T-helper 2 cell treated with Interferon-gamma antibody and Interleukin-4, amounts not matched to agents 5 μg/mL and 100 μg/mL, for 36 hours (primary cell): ENCODE data around the gene ABHD15.

ENCODE experiments used
- DNase-seq: peaks from one replicate; pipeline ENCODE4 v3.0.0; 2021; ENCODE audit warnings: low spot score
- H3K27ac Mint-ChIP-seq: one replicate; pipeline ENCODE4 v1.8.0; 2021; ENCODE audit warnings: mild to moderate bottlenecking, mixed read lengths
- H3K27me3 Mint-ChIP-seq: one replicate; pipeline ENCODE4 v1.8.0; 2021; ENCODE audit warnings: low read depth, mixed read lengths
- H3K36me3 Mint-ChIP-seq: one replicate; pipeline ENCODE4 v1.8.0; 2021; ENCODE audit warnings: low read depth, mixed read lengths
- H3K4me1 Mint-ChIP-seq: one replicate; pipeline ENCODE4 v1.8.0; 2021; ENCODE audit warnings: low read depth, mixed read lengths
- H3K4me3 Mint-ChIP-seq: one replicate; pipeline ENCODE4 v1.8.0; 2022; ENCODE audit warnings: mild to moderate bottlenecking, moderate library complexity, mixed read lengths
- H3K9me3 Mint-ChIP-seq: one replicate; pipeline ENCODE4 v1.8.0; 2021; ENCODE audit warnings: mixed read lengths

The ABHD15 gene

GRCh38 chr17:29590411-29591145 lies 23.7 kb upstream of the ABHD15 start:
- Mint-ChIP-seq H3K36me3 (no peaks in the 10 kb centered on the region), H3K4me3 (peak overlapping the region; percentile 87), H3K27me3 (no peaks in the 10 kb centered on the region), H3K27ac (peak overlapping the region; percentile 91), H3K9me3 (no peaks in the 10 kb centered on the region), H3K4me1 (peaks cover 48% of the 10 kb centered on the region)
- no peak for DNase-seq

- DNase-seq, result peak; percentile 86
- Mint-ChIP-seq H3K9me3 (no peaks in the 10 kb centered on the region), H3K27me3 (no peaks in the 10 kb centered on the region), H3K27ac (peak within 1 kb of the TSS; percentile 91), H3K4me1 (peaks cover 54% of the 10 kb centered on the region), H3K4me3 (peak within 1 kb of the TSS; percentile 97), H3K36me3 (no peaks in the 10 kb centered on the region)
Measured at GRCh38 chr17:29589524-29590410, 22.9 kb upstream of the ABHD15 start, which contains the start of gene GIT1. Gene GIT1 (minus strand): TSS chr17:29589648. CDS start chr17:29589378, 270 bp downstream.

GRCh38 chr17:29588562-29589411 lies 21.9 kb upstream of the ABHD15 start:
- peaks cover under 1% of the 10 kb centered on the region for H3K36me3 Mint-ChIP-seq
- no peaks in the 10 kb centered on the region for H3K9me3 Mint-ChIP-seq
- no peaks in the 10 kb centered on the region for H3K27me3 Mint-ChIP-seq
- peaks cover 56% of the 10 kb centered on the region for H3K4me1 Mint-ChIP-seq
- no peak overlapping the region for H3K27ac Mint-ChIP-seq
- peak overlapping the region; percentile 97 for H3K4me3 Mint-ChIP-seq
- peak; percentile 61 for DNase-seq

GRCh38 chr17:29588017-29588561 lies 21.3 kb upstream of the ABHD15 start:
- peak overlapping the region; percentile 83 for H3K27ac Mint-ChIP-seq
- H3K4me1 Mint-ChIP-seq, result peaks cover 56% of the 10 kb centered on the region
- peaks cover 4% of the 10 kb centered on the region for H3K36me3 Mint-ChIP-seq
- DNase-seq, result no peak
- no peaks in the 10 kb centered on the region for H3K27me3 Mint-ChIP-seq
- H3K9me3 Mint-ChIP-seq, result no peaks in the 10 kb centered on the region
- H3K4me3 Mint-ChIP-seq, result peak overlapping the region; percentile 97

- no peak for DNase-seq
- H3K4me1 Mint-ChIP-seq, result peaks cover 55% of the 10 kb centered on the region
- no peak overlapping the region for H3K27ac Mint-ChIP-seq
- peak overlapping the region; percentile 97 for H3K4me3 Mint-ChIP-seq
- H3K9me3 Mint-ChIP-seq, result no peaks in the 10 kb centered on the region
- H3K27me3 Mint-ChIP-seq, result no peaks in the 10 kb centered on the region
- H3K36me3 Mint-ChIP-seq, result peaks cover 9% of the 10 kb centered on the region
Measured at GRCh38 chr17:29587591-29587990, 20.8 kb upstream of the ABHD15 start.

- peak overlapping the region; percentile 97 for H3K4me3 Mint-ChIP-seq
- H3K4me1 Mint-ChIP-seq, result peaks cover 50% of the 10 kb centered on the region
- H3K9me3 Mint-ChIP-seq, result no peaks in the 10 kb centered on the region
- DNase-seq, result no peak
- H3K36me3 Mint-ChIP-seq, result peaks cover 13% of the 10 kb centered on the region
- H3K27me3 Mint-ChIP-seq, result no peaks in the 10 kb centered on the region
- H3K27ac Mint-ChIP-seq, result no peak overlapping the region
Measured at GRCh38 chr17:29586676-29587469, 20.0 kb upstream of the ABHD15 start.

- Mint-ChIP-seq H3K4me3 (peak overlapping the region; percentile 43), H3K9me3 (no peaks in the 10 kb centered on the region), H3K27me3 (no peaks in the 10 kb centered on the region), H3K27ac (peak overlapping the region; percentile 67), H3K36me3 (peaks cover 17% of the 10 kb centered on the region), H3K4me1 (peaks cover 42% of the 10 kb centered on the region)
- DNase-seq, result no peak
Measured at GRCh38 chr17:29585080-29585751, 18.4 kb upstream of the ABHD15 start.

- Mint-ChIP-seq H3K4me1 (peaks cover 43% of the 10 kb centered on the region), H3K27ac (peak overlapping the region; percentile 65), H3K36me3 (peaks cover 23% of the 10 kb centered on the region), H3K9me3 (no peaks in the 10 kb centered on the region), H3K4me3 (no peak overlapping the region), H3K27me3 (no peaks in the 10 kb centered on the region)
- DNase-seq, result no peak
Measured at GRCh38 chr17:29584452-29585079, 17.7 kb upstream of the ABHD15 start.

- H3K4me3 Mint-ChIP-seq, result no peak overlapping the region
- DNase-seq, result no peak
- peak overlapping the region; percentile 65 for H3K27ac Mint-ChIP-seq
- peaks cover 28% of the 10 kb centered on the region for H3K36me3 Mint-ChIP-seq
- no peaks in the 10 kb centered on the region for H3K9me3 Mint-ChIP-seq
- H3K27me3 Mint-ChIP-seq, result no peaks in the 10 kb centered on the region
- H3K4me1 Mint-ChIP-seq, result peaks cover 43% of the 10 kb centered on the region
Measured at GRCh38 chr17:29583324-29584248, 16.7 kb upstream of the ABHD15 start.

- H3K4me1 Mint-ChIP-seq, result peaks cover 37% of the 10 kb centered on the region
- H3K4me3 Mint-ChIP-seq, result no peak overlapping the region
- no peaks in the 10 kb centered on the region for H3K27me3 Mint-ChIP-seq
- no peak overlapping the region for H3K27ac Mint-ChIP-seq
- H3K9me3 Mint-ChIP-seq, result no peaks in the 10 kb centered on the region
- DNase-seq, result no peak
- H3K36me3 Mint-ChIP-seq, result peaks cover 32% of the 10 kb centered on the region
Measured at GRCh38 chr17:29582772-29583171, 15.9 kb upstream of the ABHD15 start.

GRCh38 chr17:29582254-29582765 lies 15.5 kb upstream of the ABHD15 start:
- peak overlapping the region; percentile 26 for H3K27ac Mint-ChIP-seq
- peaks cover 32% of the 10 kb centered on the region for H3K4me1 Mint-ChIP-seq
- no peaks in the 10 kb centered on the region for H3K9me3 Mint-ChIP-seq
- no peaks in the 10 kb centered on the region for H3K27me3 Mint-ChIP-seq
- no peak for DNase-seq
- H3K4me3 Mint-ChIP-seq, result no peak overlapping the region
- H3K36me3 Mint-ChIP-seq, result peaks cover 35% of the 10 kb centered on the region
